ENCODE measurements around the gene GMNN.

DNA sequence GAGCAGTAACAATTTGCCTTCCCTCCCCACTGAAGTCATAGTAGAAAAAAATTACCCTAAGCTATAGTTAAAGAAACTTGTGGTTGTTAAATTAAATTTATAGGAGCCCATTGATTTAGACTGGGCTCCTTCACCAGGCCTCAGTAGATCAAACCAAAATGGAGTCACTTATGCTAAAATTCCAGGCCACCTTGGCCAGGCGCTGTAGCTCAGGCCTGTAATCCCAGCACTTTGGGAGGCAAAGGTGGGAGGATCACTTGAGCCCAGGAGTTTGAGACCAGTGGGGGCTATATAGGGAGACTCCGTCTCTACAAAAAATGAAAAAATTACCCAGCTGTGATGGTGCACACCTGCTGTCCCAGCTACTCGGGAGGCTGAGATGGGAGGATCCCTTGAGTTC lies 15.0 kb upstream of the GMNN start:
- TF ChIP-seq, protein P1, sequence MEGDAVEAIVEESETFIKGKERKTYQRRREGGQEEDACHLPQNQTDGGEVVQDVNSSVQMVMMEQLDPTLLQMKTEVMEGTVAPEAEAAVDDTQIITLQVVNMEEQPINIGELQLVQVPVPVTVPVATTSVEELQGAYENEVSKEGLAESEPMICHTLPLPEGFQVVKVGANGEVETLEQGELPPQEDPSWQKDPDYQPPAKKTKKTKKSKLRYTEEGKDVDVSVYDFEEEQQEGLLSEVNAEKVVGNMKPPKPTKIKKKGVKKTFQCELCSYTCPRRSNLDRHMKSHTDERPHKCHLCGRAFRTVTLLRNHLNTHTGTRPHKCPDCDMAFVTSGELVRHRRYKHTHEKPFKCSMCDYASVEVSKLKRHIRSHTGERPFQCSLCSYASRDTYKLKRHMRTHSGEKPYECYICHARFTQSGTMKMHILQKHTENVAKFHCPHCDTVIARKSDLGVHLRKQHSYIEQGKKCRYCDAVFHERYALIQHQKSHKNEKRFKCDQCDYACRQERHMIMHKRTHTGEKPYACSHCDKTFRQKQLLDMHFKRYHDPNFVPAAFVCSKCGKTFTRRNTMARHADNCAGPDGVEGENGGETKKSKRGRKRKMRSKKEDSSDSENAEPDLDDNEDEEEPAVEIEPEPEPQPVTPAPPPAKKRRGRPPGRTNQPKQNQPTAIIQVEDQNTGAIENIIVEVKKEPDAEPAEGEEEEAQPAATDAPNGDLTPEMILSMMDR (IDR thresholded peaks at IDR 0.05; ENCODE audit: low read depth, low read length) = no peak
- no peak for TF ChIP-seq EZH2phosphoT487 (IDR thresholded peaks at IDR 0.05; ENCODE audit: low read depth)

All from OCI-LY3 (cell line).